BLaER1 treated with 17β-estradiol and CSF1 and Interleukin-3, amounts not matched to agents 10 nM and 100 nM (cell line): Measurements from ENCODE around the gene SLC8A1.
A peak's percentile ranks its signal among the peaks of the same experiment; 100 is the strongest.

ENCODE experiments used
- H3K27ac ChIP-seq, 11 experiments: shearing (Covaris generic); formaldehyde crosslinking; 2 replicates each; pipeline ENCODE4 v1.8.1; 2022
- H3K27me3 ChIP-seq, 11 experiments: shearing (Covaris generic); formaldehyde crosslinking; 2 replicates each; pipeline ENCODE4 v1.8.1; 2022
- H3K36me3 ChIP-seq, 11 experiments: shearing (Covaris generic); formaldehyde crosslinking; 2 replicates each; pipeline ENCODE4 v1.8.1; 2022
- H3K4me1 ChIP-seq, 10 experiments: shearing (Covaris generic); formaldehyde crosslinking; 2 replicates each; pipeline ENCODE4 v1.8.1; 2022
- H3K4me2 ChIP-seq, 11 experiments: shearing (Covaris generic); formaldehyde crosslinking; 2 replicates each; pipeline ENCODE4 v1.8.1; 2022
- H3K4me3 ChIP-seq, 10 experiments: shearing (Covaris generic); formaldehyde crosslinking; 2 replicates each; pipeline ENCODE4 v1.8.1; 2022
- H3K9ac ChIP-seq, 11 experiments: shearing (Covaris generic); formaldehyde crosslinking; 2 replicates each; pipeline ENCODE4 v1.8.1; 2022
- H3K9me3 ChIP-seq, 11 experiments: shearing (Covaris generic); formaldehyde crosslinking; replicated peaks in 1 of 11; 2 replicates each; pipeline ENCODE4 v1.8.1; 2022
- H4K20me1 ChIP-seq, 11 experiments: shearing (Covaris generic); formaldehyde crosslinking; 2 replicates each; pipeline ENCODE4 v1.8.1; 2022
- Cebpa-rat ChIP-seq, 11 experiments: shearing (Covaris generic); IDR thresholded peaks; 2 replicates each; pipeline ENCODE4 v1.8.1; 2022

The SLC8A1 gene

DNA sequence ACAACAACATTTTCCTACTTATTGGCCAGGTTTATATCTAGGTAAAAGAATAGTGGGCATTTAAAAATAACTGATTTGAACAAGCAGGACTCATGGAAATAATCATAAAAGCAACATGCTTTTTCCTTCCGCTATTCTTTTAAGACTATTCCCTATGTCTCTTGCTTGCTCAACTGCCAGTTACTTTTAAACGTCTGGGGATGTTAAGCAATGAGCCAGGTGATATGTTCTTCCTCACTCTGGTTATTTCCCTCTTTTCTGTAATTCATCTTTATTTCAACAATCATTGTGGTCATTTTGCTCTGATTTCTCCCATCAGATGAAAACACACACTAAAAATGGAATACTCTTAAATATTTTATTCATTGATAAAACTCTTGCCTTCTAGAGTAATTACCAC is 33.4 kb upstream of the SLC8A1 start:
- TF ChIP-seq Cebpa-rat (IDR thresholded peaks at IDR 0.05), result no peak

DNA sequence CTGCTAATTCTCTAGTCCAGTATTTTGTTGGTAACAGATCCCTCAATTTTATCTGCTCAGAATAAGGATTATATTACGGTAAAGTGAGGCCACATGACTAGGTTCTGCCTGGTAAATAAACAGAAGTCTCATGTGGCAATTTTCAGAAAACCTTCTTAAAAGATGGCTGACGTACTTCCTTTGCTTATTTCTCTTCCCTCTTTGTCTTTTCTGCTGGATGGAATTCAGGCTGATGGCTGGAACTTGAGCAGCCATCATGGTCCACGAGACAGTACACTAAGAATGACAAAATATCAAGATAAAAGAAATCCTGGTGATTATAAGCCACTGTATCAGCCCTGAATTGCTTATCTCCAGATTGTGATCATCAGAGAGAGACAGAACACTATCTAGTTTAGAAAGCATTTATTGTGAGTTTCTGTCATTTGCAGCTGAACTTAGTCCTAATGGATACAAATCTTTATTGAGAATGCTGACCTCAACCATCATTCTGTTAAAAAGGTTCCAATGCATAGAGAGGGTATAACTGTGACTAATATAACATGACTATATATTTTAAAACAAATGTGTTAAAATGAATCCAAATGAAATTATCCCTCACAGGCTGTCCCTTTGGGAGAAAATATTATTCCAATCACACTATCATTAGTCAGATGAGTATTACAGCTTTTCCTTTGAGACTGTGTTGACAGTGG is 31.8 kb upstream of the SLC8A1 start:
- Histone ChIP-seq H3K36me3 (no peaks in the 10 kb centered on the region), H4K20me1 (no peaks in the 10 kb centered on the region), H3K9me3 (peaks cover 5 to 14% (median 8%) of the 10 kb centered on the region in 11 experiments; a peak in 10 of 22 replicates), H3K4me1 (peaks cover 18 to 75% (median 27%) of the 10 kb centered on the region in 10 experiments), H3K27ac (peak overlapping the region in 3 of 11 experiments; percentile 71 to 88 (median 72); a peak in 5 of 22 replicates), H3K27me3 (no peaks in the 10 kb centered on the region), H3K9ac (no peak overlapping the region), H3K4me3 (no peak overlapping the region), H3K4me2 (no peak overlapping the region)
- no peak for TF ChIP-seq Cebpa-rat (IDR thresholded peaks at IDR 0.05)

More for the DNA sequence above, 33.4 kb upstream of the SLC8A1 start:
- Histone ChIP-seq H3K27ac (no peak overlapping the region), H3K27me3 (no peaks in the 10 kb centered on the region), H3K36me3 (no peaks in the 10 kb centered on the region), H3K4me1 (peaks cover 31 to 72% (median 36%) of the 10 kb centered on the region in 10 experiments), H3K9me3 (peaks cover 5 to 14% (median 8%) of the 10 kb centered on the region in 11 experiments; a peak in 10 of 22 replicates), H4K20me1 (no peaks in the 10 kb centered on the region), H3K9ac (no peak overlapping the region), H3K4me2 (peak overlapping the region in 1 of 11 experiments; percentile 13; a peak in 2 of 22 replicates), H3K4me3 (no peak overlapping the region)

DNA sequence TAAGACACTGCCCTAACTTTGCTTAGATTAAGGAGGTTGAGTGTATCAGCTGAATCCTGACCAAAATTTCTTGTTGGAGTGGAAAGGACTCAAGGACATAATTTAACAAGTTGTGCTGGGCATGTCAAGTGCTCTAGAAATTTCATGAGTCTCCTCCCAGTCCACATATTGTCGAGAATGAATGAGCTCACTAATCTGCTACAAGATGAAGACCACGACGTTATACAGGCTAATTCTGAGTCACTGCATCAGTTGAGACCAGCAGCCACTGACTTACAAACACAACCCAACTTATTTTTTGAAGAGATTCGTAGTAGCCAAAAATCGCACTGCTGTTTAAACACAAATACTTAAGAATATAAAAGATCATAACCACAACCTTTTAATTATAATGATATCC is 28.7 kb upstream of the SLC8A1 start:
- no peaks in the 10 kb centered on the region for H3K27me3 ChIP-seq
- H3K9ac ChIP-seq, result peak overlapping the region in 4 of 11 experiments; percentile 23 to 54 (median 38); a peak in 5 of 22 replicates
- H3K4me1 ChIP-seq, result peaks cover 0 to 72% (median 12%) of the 10 kb centered on the region in 10 experiments; a peak in 11 of 20 replicates
- TF ChIP-seq Cebpa-rat (IDR thresholded peaks at IDR 0.05), result no peak
- peak overlapping the region in 7 of 11 experiments; percentile 25 to 88 (median 60); a peak in 10 of 22 replicates for H3K27ac ChIP-seq
- no peaks in the 10 kb centered on the region for H3K36me3 ChIP-seq
- H3K9me3 ChIP-seq, result peaks cover 5 to 14% (median 8%) of the 10 kb centered on the region in 11 experiments; a peak in 10 of 22 replicates
- H4K20me1 ChIP-seq, result no peaks in the 10 kb centered on the region
- H3K4me2 ChIP-seq, result peak overlapping the region in 5 of 11 experiments; percentile 23 to 79 (median 61); a peak in 10 of 22 replicates
- H3K4me3 ChIP-seq, result no peak overlapping the region

DNA sequence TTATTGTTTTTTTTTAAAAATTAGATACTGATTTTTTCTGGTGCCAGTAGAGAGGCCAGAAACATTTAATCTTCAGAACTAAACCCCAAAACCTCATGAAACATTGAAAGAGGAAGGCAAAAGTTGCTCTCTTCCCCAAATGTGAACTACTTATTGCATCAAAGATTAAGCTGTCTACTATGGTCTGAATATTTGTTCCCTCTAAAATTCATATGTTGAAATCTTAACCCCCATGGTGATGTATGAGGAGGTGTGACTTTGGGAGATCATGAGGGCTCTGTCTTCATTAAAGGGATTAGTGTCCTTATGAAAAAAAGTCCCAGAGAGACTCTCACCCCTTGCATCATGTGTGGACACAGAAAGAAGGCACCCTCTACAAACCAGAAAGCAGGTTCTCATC is 28.2 kb upstream of the SLC8A1 start:
- Histone ChIP-seq H3K4me1 (peaks cover 0 to 71% (median 12%) of the 10 kb centered on the region in 10 experiments; a peak in 11 of 20 replicates), H3K4me3 (no peak overlapping the region), H3K9me3 (peaks cover 5 to 14% (median 8%) of the 10 kb centered on the region in 11 experiments; a peak in 10 of 22 replicates), H3K9ac (peak overlapping the region in 4 of 11 experiments; percentile 25 to 54 (median 48); a peak in 5 of 22 replicates), H3K4me2 (peak overlapping the region in 6 of 11 experiments; percentile 7 to 79 (median 60); a peak in 10 of 22 replicates), H4K20me1 (no peaks in the 10 kb centered on the region), H3K36me3 (no peaks in the 10 kb centered on the region), H3K27ac (peak overlapping the region in 7 of 11 experiments; percentile 25 to 88 (median 60); a peak in 10 of 22 replicates), H3K27me3 (no peaks in the 10 kb centered on the region)
- TF ChIP-seq Cebpa-rat (IDR thresholded peaks at IDR 0.05), result peak in 1 of 11 experiments; percentile 46; a peak in 1 of 22 replicates

DNA sequence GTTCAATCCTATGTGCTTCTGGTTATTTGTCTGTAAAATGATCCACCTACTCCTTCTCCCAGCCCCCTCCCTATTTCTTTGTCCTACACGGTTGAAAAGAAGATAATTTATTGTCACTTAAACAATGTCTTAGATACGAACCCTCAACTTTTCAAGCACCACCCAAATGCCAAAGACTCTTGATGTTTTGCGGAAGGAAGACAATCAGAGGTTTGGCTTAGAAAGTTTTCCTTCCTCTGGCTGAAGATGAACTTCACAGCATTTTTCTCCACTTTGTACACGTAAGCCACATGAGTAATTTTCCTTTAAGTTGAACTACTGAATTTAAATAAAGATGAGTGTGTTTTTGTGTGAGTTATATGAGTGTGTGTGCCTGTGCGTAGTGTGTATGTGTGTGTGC is 25.5 kb upstream of the SLC8A1 start:
- TF ChIP-seq Cebpa-rat (IDR thresholded peaks at IDR 0.05), result no peak
- H3K4me1 ChIP-seq, result peaks cover 0 to 83% (median 13%) of the 10 kb centered on the region in 10 experiments; a peak in 11 of 20 replicates

DNA sequence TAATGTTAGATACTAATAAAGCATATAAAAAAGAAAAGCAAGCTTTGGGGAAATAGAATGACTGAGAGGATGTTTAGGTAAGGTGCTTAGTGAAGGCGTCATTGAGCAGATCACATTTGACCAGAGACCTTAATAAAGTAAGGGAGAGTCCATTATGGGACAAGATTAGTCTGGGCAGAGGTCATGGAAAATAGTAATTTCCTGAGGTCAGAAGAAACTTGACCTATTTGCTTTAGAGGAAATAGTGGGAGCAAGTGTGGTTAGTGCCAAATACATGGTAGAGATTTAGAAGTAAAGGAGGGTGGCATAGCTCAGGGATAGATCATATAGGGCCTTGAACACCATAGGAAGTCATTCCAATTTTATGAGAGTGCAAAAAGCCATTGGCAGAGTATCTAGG is 24.5 kb upstream of the SLC8A1 start:
- no peak overlapping the region for H3K4me3 ChIP-seq
- no peaks in the 10 kb centered on the region for H4K20me1 ChIP-seq
- H3K27me3 ChIP-seq, result no peaks in the 10 kb centered on the region
- H3K4me2 ChIP-seq, result peak overlapping the region in 3 of 11 experiments; percentile 4 to 58 (median 17); a peak in 5 of 22 replicates
- peaks cover 0 to 83% (median 7%) of the 10 kb centered on the region in 10 experiments; a peak in 10 of 20 replicates for H3K4me1 ChIP-seq
- TF ChIP-seq Cebpa-rat (IDR thresholded peaks at IDR 0.05), result no peak
- H3K36me3 ChIP-seq, result no peaks in the 10 kb centered on the region
- no peak overlapping the region for H3K27ac ChIP-seq
- no peak overlapping the region for H3K9ac ChIP-seq
- H3K9me3 ChIP-seq, result no peaks in the 10 kb centered on the region

More for the DNA sequence above, 25.5 kb upstream of the SLC8A1 start:
- H3K27ac ChIP-seq, result no peak overlapping the region
- no peaks in the 10 kb centered on the region for H3K27me3 ChIP-seq
- peak overlapping the region in 2 of 11 experiments; percentile 20 to 31; a peak in 3 of 22 replicates for H3K4me2 ChIP-seq
- no peaks in the 10 kb centered on the region for H4K20me1 ChIP-seq
- H3K9me3 ChIP-seq, result no peaks in the 10 kb centered on the region
- no peak overlapping the region; a peak in 1 of 22 replicates for H3K9ac ChIP-seq
- H3K36me3 ChIP-seq, result no peaks in the 10 kb centered on the region
- H3K4me3 ChIP-seq, result no peak overlapping the region

DNA sequence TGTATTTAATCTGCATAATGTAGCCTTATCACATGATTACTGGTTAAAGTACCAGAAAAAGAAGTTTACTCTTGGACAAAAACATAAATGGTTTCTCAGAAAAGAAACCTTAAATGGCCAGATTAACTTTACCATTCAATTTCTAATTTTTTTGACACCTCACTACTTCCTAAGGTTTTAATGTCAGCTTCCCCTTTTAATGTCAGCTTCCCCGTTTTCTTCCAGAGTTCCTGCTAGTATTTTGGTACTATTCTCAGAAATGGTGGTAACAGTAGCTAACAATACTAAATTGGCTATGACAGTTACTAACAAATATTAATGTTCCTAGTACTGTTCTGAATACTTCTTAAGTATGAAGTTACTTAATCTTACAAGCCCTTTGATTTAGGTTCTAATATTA is 22.4 kb upstream of the SLC8A1 start:
- Histone ChIP-seq H3K4me2 (peak overlapping the region in 3 of 11 experiments; percentile 12 to 65 (median 60); a peak in 4 of 22 replicates), H3K4me1 (peaks cover 0 to 70% (median 3%) of the 10 kb centered on the region in 10 experiments; a peak in 10 of 20 replicates), H3K9ac (peak overlapping the region in 1 of 11 experiments; percentile 1; a peak in 1 of 22 replicates), H3K36me3 (no peaks in the 10 kb centered on the region), H3K27ac (peak overlapping the region in 4 of 11 experiments; percentile 21 to 61 (median 46); a peak in 6 of 22 replicates), H4K20me1 (no peaks in the 10 kb centered on the region), H3K4me3 (no peak overlapping the region), H3K9me3 (no peaks in the 10 kb centered on the region), H3K27me3 (no peaks in the 10 kb centered on the region)
- no peak for TF ChIP-seq Cebpa-rat (IDR thresholded peaks at IDR 0.05)

DNA sequence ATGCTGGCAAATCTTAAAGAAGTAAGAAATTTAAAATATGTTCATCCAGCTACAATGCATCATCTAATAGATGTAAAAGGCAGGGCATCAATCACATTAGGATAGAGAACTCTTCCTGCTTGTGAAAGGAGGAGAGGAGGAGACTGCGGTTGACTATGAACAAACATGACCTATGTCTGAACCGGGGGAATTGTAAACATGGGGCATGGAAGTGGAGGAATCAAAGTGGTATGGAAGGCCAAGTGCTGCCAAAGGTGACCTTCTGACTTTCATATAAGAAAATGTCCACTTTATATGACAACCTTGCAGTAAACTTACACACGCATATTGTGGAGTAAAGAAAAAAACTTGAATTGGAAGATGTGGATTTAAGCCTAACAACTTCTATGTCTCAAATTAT is 20.0 kb upstream of the SLC8A1 start:
- Histone ChIP-seq H3K4me3 (no peak overlapping the region), H3K9me3 (no peaks in the 10 kb centered on the region), H3K4me1 (peaks cover 0 to 55% (median 3%) of the 10 kb centered on the region in 10 experiments; a peak in 10 of 20 replicates), H3K9ac (no peak overlapping the region), H3K27me3 (no peaks in the 10 kb centered on the region), H3K27ac (peak overlapping the region in 4 of 11 experiments; percentile 12 to 71 (median 52); a peak in 7 of 22 replicates), H4K20me1 (no peaks in the 10 kb centered on the region), H3K36me3 (no peaks in the 10 kb centered on the region), H3K4me2 (peak overlapping the region in 4 of 11 experiments; percentile 20 to 88 (median 68); a peak in 7 of 22 replicates)
- no peak for TF ChIP-seq Cebpa-rat (IDR thresholded peaks at IDR 0.05)
